ENCODE measurements around the gene MYT1. TPM values are rescaled to one million over a fixed set of nuclear protein-coding genes. Genes with fewer than 3 reads are reported as not detected.

Gene MYT1
- total and polyA plus RNA-seq, 2 of the 13 experiments (the other 11 are each of a cell fraction or from before 2014, with no cell fraction given), result 0.58 to 2.5 TPM

GRCh38 chr20:64238115-64238825 lies 74.0 kb downstream of the MYT1 start (continued):
- TF ChIP-seq ZNF597 (CRISPR knock-in tag; IDR thresholded peaks at IDR 0.05) (no peak), HOXA7 (CRISPR knock-in tag; IDR thresholded peaks at IDR 0.05) (no peak), CREB3 (CRISPR knock-in tag; IDR thresholded peaks at IDR 0.05) (no peak), ZNF3 (CRISPR knock-in tag; IDR thresholded peaks at IDR 0.05) (no peak), ZNF790 (CRISPR knock-in tag; IDR thresholded peaks at IDR 0.05; ENCODE audit: borderline replicate concordance) (no peak), PHB2 (IDR thresholded peaks at IDR 0.05; ENCODE audit: partially characterized antibody) (no peak), ESRRA (CRISPR knock-in tag; IDR thresholded peaks at IDR 0.05; ENCODE audit: low read depth) (peak; percentile 80), MIER2 (CRISPR knock-in tag; IDR thresholded peaks at IDR 0.05) (no peak; the same call in none of the 2 replicates), ZNF703 (CRISPR knock-in tag; IDR thresholded peaks at IDR 0.05; ENCODE audit: borderline replicate concordance) (no peak; the same call in 1 of the 2 replicates), ZNF878 (CRISPR knock-in tag; IDR thresholded peaks at IDR 0.05) (0 out of 2 replicates have a peak, but pooled peaks have one; percentile 69), SRSF1 (optimal IDR thresholded peaks at IDR 0.05; ENCODE audit: low read depth, low read length) (no peak), ZNF749 (CRISPR knock-in tag; IDR thresholded peaks at IDR 0.05; ENCODE audit: borderline replicate concordance) (no peak), ARID4A (CRISPR knock-in tag; IDR thresholded peaks at IDR 0.05; ENCODE audit: borderline replicate concordance) (peak; percentile 70; the same call in 1 of the 2 replicates), MBNL3 (CRISPR knock-in tag; conservative IDR thresholded peaks at IDR 0.05) (no peak), DNMT3B (CRISPR knock-in tag; conservative IDR thresholded peaks at IDR 0.05) (no peak), ZNF800 (CRISPR knock-in tag; IDR thresholded peaks at IDR 0.05) (peak; percentile 60; the same call in 1 of the 2 replicates), LRRFIP1 (CRISPR knock-in tag; conservative IDR thresholded peaks at IDR 0.05) (no peak), ZNF788 (CRISPR knock-in tag; IDR thresholded peaks at IDR 0.05; ENCODE audit: borderline replicate concordance) (no peak), KLF13 (CRISPR knock-in tag; IDR thresholded peaks at IDR 0.05) (no peak)

Measured in HepG2 (cell line).